Upper lobe of left lung (tissue), 6 donors: Measurements from ENCODE around the gene SACM1L. TPM values are rescaled to one million over a fixed set of nuclear protein-coding genes. Genes with fewer than 3 reads are reported as not detected.
A peak's percentile ranks its signal among the peaks of the same experiment; 100 is the strongest.
"Not testable (repeated sequence)": the region's sequence is repeated elsewhere in the genome, so short reads cannot be mapped to it uniquely, and the experiment has no call there.

ENCODE experiments used
- ATAC-seq, 2 donors: fragments of 200-7000 bp; cut with Tn5 transposase; one replicate each; pipeline ENCODE4 v1.9.1; 2022; ENCODE audit warnings: mild to moderate bottlenecking in 2 of 2, moderate library complexity in 2 of 2; ENCODE audit not compliant: low FRiP score in 2 of 2
- DNase-seq, 2 donors: peaks; one replicate each; pipeline ENCODE4 v3.0.0-alpha.2; 2019 to 2020
- H3K27ac ChIP-seq, 4 donors: fragments of 200-600 bp; sonication (generic); one replicate each; pipeline ENCODE4 v1.5.1; 2016 to 2019
- H3K27me3 ChIP-seq, 4 donors: fragments of 200-600 bp; sonication (generic); one replicate each; pipeline ENCODE4 v1.5.1; 2017 to 2019
- H3K36me3 ChIP-seq, 4 donors: fragments of 200-600 bp; sonication (generic); one replicate each; pipeline ENCODE4 v1.5.1; 2016 to 2019
- H3K4me1 ChIP-seq, 4 donors: fragments of 200-600 bp; sonication (generic); one replicate each; pipeline ENCODE4 v1.5.1; 2018 to 2019
- H3K4me3 ChIP-seq, 4 donors: fragments of 200-600 bp; sonication (generic); one replicate each; pipeline ENCODE4 v1.5.1; 2017 to 2019; ENCODE audit warnings: mild to moderate bottlenecking in 2 of 4, moderate library complexity in 1 of 4
- H3K9me3 ChIP-seq, 4 donors: fragments of 200-600 bp; sonication (generic); one replicate each; pipeline ENCODE4 v1.5.1; 2018 to 2019
- CTCF ChIP-seq, 6 experiments: fragments of 450-650 bp in 4 of 6; fragments of 200-600 bp in 2 of 6; sonication (generic) in 2 of 6; IDR thresholded peaks; one replicate each; pipeline ENCODE4 v1.5.1; 2016 to 2019; ENCODE audit warnings: antibody characterized with exemption in 6 of 6
- EP300 ChIP-seq, 4 donors: sonication (generic); formaldehyde crosslinking; IDR thresholded peaks; one replicate each; pipeline ENCODE4 v1.5.1; 2017; ENCODE audit warnings: antibody characterized with exemption in 4 of 4, control low read depth in 2 of 4
- POLR2A ChIP-seq, 4 donors: fragments of 450-650 bp; IDR thresholded peaks; one replicate each; pipeline ENCODE4 v1.5.1; 2016 to 2017; ENCODE audit warnings: antibody characterized with exemption in 4 of 4, mild to moderate bottlenecking in 2 of 4
- POLR2AphosphoS5 ChIP-seq, 2 donors: sonication (generic); formaldehyde crosslinking; IDR thresholded peaks; one replicate each; pipeline ENCODE4 v1.5.1; 2017; ENCODE audit warnings: antibody characterized with exemption in 2 of 2
- WGBS, 2 donors: methylation state at CpG; one replicate each; pipeline ENCODE4 v1.1.5; 2017 to 2018; 5-methylcytosine and 5-hydroxymethylcytosine counted together
- total RNA-seq, 6 donors: library from RNA; depleted of rRNA in 4 of 6; stranded (reverse); fragments of >200 nt in 4 of 6; gene quantifications; one replicate each; pipeline versions ENCODE4 v1.1.0 to v1.2.1, GENCODE V29; 2016 to 2021
- donor health status: DM: no; HTN: no; CAD: no; lungs with moderate emphysema.
- donor health status: DM: no; HTN: yes; CAD: no; lungs with severe emphysema.

SACM1L gene
- total RNA-seq, 6 donors from 2014 or later, result 29.9 to 102 (median 63.9) TPM

- peaks cover 20 to 67% (median 58%) of the 10 kb centered on the region in 4 donors for H3K36me3 ChIP-seq
- H3K27ac ChIP-seq, result no peak overlapping the region
- ATAC-seq (peak in 1 of 2 donors; percentile 42), DNase-seq (peak in 1 of 2 donors; percentile 72)
- H3K9me3 ChIP-seq, result no peaks in the 10 kb centered on the region
- no peak for TF ChIP-seq CTCF (IDR thresholded peaks at IDR 0.05)
- TF ChIP-seq POLR2A (IDR thresholded peaks at IDR 0.05), result no peak
- TF ChIP-seq EP300 (IDR thresholded peaks at IDR 0.05), result no peak
- TF ChIP-seq POLR2AphosphoS5 (IDR thresholded peaks at IDR 0.05), result no peak
- 93 to 96% methylated on average over 6 to 28 of the region's 32 CpGs for WGBS, 2 donors
- H3K27me3 ChIP-seq, result no peaks in the 10 kb centered on the region
- H3K4me1 ChIP-seq, result peaks cover 0 to 5% (median 0%) of the 10 kb centered on the region in 4 donors
- no peak overlapping the region for H3K4me3 ChIP-seq
Measured at GRCh38 chr3:45746165-45746776, 57.1 kb downstream of the SACM1L start.

- no peaks in the 10 kb centered on the region for H3K9me3 ChIP-seq
- no peaks in the 10 kb centered on the region for H3K4me1 ChIP-seq
- no peaks in the 10 kb centered on the region for H3K27me3 ChIP-seq
- DNase-seq (peak in 1 of 2 donors; percentile 53), ATAC-seq (peak; percentile 26 to 44)
- peaks cover 20 to 60% (median 52%) of the 10 kb centered on the region in 4 donors for H3K36me3 ChIP-seq
- TF ChIP-seq POLR2A (IDR thresholded peaks at IDR 0.05) (no peak), POLR2AphosphoS5 (IDR thresholded peaks at IDR 0.05) (no peak), EP300 (IDR thresholded peaks at IDR 0.05) (no peak), CTCF (IDR thresholded peaks at IDR 0.05) (no peak)
- H3K27ac ChIP-seq, result no peak overlapping the region
- WGBS, 2 donors, result 89% methylated on average over 13 of the region's 18 CpGs; no CpG with 5 or more reads in 1 of the 2 donors
- no peak overlapping the region for H3K4me3 ChIP-seq
Measured at GRCh38 chr3:45746777-45747622, 57.8 kb downstream of the SACM1L start.

GRCh38 chr3:45748068-45748467 is 58.9 kb downstream of the SACM1L start:
- H3K36me3 ChIP-seq, result peaks cover 20 to 49% (median 44%) of the 10 kb centered on the region in 4 donors
- no peak overlapping the region for H3K4me3 ChIP-seq
- ATAC-seq, result peak in 1 of 2 donors; percentile 36
- H3K4me1 ChIP-seq, result no peaks in the 10 kb centered on the region
- no peaks in the 10 kb centered on the region for H3K27me3 ChIP-seq
- no peaks in the 10 kb centered on the region for H3K9me3 ChIP-seq
- 91 to 93% methylated on average over 3 to 8 of the region's 8 CpGs for WGBS, 2 donors
- TF ChIP-seq POLR2AphosphoS5 (IDR thresholded peaks at IDR 0.05), result no peak
- TF ChIP-seq EP300 (IDR thresholded peaks at IDR 0.05), result no peak
- TF ChIP-seq POLR2A (IDR thresholded peaks at IDR 0.05), result no peak
- TF ChIP-seq CTCF (IDR thresholded peaks at IDR 0.05), result no peak
- peak in 1 of 2 donors; percentile 52 for DNase-seq
- H3K27ac ChIP-seq, result no peak overlapping the region

GRCh38 chr3:45749036-45749600 is 59.9 kb downstream of the SACM1L start:
- 81 to 86% methylated on average over 4 of the region's 4 CpGs for WGBS, 2 donors
- not testable (repeated sequence) for ATAC-seq

GRCh38 chr3:45749880-45750279 is 60.7 kb downstream of the SACM1L start:
- ATAC-seq (no peak), DNase-seq (no peak)
- Histone ChIP-seq H3K4me3 (no peak overlapping the region), H3K27me3 (no peaks in the 10 kb centered on the region), H3K36me3 (peaks cover 8 to 32% (median 28%) of the 10 kb centered on the region in 4 donors), H3K4me1 (no peaks in the 10 kb centered on the region), H3K27ac (no peak overlapping the region), H3K9me3 (no peaks in the 10 kb centered on the region)
- TF ChIP-seq CTCF (IDR thresholded peaks at IDR 0.05) (no peak), POLR2A (IDR thresholded peaks at IDR 0.05) (no peak), POLR2AphosphoS5 (IDR thresholded peaks at IDR 0.05) (no peak), EP300 (IDR thresholded peaks at IDR 0.05) (no peak)
- WGBS, 2 donors, result 75 to 77% methylated on average over 4 of the region's 4 CpGs

More at GRCh38 chr3:45749036-45749600, 59.9 kb downstream of the SACM1L start:
- not testable (repeated sequence) for H3K4me3 ChIP-seq, H3K27ac ChIP-seq, H3K4me1 ChIP-seq, DNase-seq, H3K9me3 ChIP-seq, H3K27me3 ChIP-seq
- peaks cover 13 to 40% (median 35%) of the 10 kb centered on the region in 4 donors for H3K36me3 ChIP-seq
